HG02852 (cell line): ENCODE measurements around the gene FAM107B.
"Not testable (repeated sequence)": the region's sequence is repeated elsewhere in the genome, so short reads cannot be mapped to it uniquely, and the experiment has no call there.

ENCODE experiments used
- ATAC-seq: cut with Tn5 transposase; IDR thresholded peaks from one replicate; pipeline ENCODE4 v1.9.1; 2021; ENCODE audit warnings: mild to moderate bottlenecking, moderate library complexity; ENCODE audit not compliant: unreplicated experiment

Gene FAM107B

DNA sequence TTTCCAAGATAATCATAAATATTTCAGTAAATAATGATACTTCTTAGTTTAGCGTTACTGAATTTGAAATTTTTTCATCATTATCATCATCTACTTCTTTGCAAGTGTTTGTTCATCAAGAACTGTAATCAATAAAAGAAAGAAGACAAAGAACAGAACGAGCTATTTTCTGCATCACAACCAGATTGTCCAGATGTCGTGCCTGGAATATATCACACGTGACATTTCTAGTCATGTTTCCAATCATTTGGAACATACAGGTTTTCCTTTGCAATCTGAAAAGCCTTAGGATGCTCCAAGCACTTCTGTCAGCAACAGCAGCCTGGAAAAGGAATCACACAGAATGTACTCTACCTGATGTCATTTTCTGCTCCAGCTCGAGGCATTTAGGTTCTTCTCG lies 107.4 kb downstream of the FAM107B start:
- no peak for ATAC-seq

- no peak for ATAC-seq
These were observed 108.5 kb downstream of the FAM107B start for GRCh38 chr10:14665865-14666857.

DNA sequence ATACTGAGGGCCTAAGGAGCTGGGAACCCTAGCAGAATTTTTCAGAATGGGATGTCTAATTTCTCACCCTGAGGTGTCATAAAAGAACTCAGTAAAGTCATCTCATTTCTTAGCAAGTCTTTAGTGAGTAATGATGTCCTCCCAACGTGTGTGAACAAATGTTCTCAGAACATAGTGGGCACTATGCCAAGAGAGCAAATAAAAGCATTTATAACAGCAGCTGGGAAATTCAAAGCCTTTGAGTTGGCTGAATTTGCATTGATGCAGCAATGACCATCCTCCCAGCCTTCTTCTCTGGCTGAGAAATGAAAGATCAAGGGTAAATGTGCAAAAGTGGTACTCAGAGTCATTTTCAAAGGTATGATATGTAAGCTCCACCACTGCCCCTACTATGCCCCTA lies 109.4 kb downstream of the FAM107B start:
- no peak for ATAC-seq

- no peak for ATAC-seq
These were observed 110.4 kb downstream of the FAM107B start for GRCh38 chr10:14664345-14664744.

- ATAC-seq: no peak
These were observed 112.9 kb downstream of the FAM107B start for GRCh38 chr10:14661818-14662217.

- no peak for ATAC-seq
These were observed 113.9 kb downstream of the FAM107B start for GRCh38 chr10:14660831-14661230.

- peak; percentile 83 for ATAC-seq
These were observed 115.0 kb downstream of the FAM107B start for GRCh38 chr10:14659626-14660196.

DNA sequence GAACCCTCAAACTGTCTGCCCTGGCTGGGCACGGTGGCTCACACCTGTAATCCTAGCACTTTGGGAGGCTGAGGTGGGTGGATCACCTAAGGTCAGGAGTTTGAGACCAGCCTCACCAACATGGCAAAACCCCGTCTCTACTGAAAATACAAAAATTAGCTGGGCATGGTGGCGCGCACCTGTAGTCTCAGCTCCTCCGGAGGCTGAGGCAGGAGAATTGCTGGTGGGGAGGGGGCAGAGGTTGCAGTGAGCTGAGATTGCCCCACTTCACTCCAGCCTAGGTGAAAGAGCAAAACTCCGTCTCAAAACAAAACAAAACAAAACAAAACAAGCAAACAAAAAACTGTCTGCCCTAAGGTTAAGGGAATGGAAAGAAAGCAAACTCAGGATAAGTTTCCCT lies 115.6 kb downstream of the FAM107B start:
- ATAC-seq: not testable (repeated sequence)

GRCh38 chr10:14658331-14659127 lies 116.2 kb downstream of the FAM107B start:
- ATAC-seq: no peak

DNA sequence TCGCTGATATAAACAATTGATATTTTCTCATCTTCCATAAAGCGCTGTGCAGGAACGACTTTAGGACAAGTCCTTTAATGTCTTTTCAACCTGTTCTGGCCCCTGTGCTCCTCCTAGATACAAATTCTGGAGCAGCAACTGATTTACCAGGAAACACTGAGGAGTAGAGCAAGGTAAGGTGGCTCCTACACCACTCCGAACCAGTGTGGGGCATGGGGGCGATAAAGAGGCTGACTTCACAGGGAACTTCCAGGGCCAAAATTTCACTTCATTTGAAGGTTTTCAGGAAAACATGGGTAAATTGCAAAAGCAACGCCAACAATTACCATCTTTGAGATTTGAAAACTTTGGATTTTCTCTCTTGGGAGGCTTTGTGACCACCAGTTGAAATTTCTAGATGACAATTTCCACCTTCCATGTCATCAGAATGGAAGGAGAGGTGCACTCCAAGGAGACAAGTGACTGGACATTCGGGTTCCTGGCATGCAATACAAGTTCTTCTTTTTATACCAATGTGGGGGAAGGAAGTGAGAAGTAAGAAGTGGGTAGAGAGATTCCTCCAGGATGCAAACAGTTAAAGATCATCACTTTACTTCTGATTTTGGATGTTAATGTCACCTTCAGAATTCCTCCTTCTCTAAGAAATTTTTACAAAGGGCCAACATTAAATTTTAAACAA lies 118.5 kb downstream of the FAM107B start:
- ATAC-seq: no peak

GRCh38 chr10:14654821-14655382 lies 119.8 kb downstream of the FAM107B start:
- ATAC-seq: no peak

DNA sequence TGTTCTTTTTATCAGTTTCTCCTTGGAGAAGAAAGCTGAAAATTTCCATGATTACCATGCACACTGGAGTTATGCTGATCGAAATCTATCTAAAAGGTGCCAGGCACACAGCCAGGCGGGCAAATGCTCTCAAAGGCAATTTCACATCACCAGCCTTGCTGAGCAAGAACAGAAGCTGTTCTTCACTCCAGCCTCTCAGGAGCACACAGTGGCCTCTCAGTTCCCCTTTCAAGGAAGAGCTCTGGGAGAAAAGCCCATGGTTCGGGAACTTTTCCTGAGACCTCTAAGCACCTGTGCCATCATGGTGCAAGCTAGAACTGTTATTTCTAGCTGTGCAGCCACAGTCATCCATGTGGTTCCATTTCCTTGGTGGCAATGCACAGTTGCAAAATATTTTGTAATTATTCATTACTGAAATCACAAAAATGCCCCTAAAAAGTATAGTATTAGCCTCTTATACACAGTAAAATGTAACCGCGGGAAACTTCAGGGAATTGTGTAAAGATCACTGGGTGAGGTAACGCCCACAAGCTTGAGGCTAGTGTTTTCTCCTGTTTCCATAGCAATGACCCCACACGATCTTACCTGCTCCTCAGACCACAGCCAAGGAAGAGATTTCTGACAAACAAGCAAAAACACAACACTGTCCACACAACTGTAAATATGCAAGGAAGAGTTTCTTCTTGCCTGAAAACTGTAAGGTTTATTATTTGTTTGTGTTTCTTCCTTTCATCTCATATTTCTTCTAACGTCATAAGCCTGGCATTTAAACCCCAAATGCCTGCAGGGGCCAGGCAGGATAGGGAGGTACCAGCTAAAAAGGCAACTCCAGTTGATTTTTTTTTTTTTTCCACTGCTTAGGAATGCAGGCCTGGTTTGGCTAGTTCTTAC lies 121.2 kb downstream of the FAM107B start:
- no peak for ATAC-seq

GRCh38 chr10:14652816-14653215 lies 121.9 kb downstream of the FAM107B start:
- ATAC-seq: no peak

DNA sequence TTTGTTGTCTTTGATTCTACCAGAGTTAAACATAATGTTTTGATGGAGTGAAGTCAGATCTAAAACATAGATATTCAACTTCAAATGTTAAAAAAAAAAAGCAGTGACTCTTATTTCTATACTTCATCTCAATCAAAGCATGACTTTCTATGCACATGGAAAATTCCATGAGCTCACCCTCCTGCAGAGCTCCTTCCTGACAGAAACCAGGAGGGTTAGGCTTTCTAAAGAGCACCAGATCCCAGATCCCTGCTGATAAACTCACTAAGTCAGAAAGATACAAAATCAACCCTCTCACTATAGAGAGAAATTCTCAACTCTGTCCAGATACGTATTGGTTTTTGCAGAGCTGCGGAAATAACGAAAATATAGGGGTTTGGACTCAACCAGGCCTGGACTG lies 122.6 kb downstream of the FAM107B start:
- ATAC-seq: no peak

DNA sequence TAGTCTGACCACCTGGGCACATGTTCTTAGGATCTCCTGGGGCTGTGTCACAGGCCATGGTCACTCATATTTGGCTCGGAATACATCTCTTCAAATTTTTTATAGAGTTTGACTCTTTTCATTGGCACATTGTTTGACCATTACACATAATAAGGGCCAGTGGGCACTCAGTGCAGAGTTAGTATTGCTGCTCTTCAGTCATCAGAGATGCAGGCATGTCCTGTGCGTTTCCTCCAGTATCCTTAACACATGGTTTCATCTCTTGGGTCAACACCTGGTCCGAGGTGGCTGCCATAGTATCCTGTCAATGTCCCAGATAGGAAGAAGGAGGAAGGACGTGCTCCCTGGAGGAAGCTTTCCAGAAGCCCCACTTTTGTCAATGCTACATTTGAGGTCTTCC lies 125.0 kb downstream of the FAM107B start:
- ATAC-seq: no peak

- ATAC-seq: no peak
These were observed 125.8 kb downstream of the FAM107B start for GRCh38 chr10:14648946-14649345.

GRCh38 chr10:14648005-14648765 lies 126.5 kb downstream of the FAM107B start:
- ATAC-seq: peak; percentile 97

DNA sequence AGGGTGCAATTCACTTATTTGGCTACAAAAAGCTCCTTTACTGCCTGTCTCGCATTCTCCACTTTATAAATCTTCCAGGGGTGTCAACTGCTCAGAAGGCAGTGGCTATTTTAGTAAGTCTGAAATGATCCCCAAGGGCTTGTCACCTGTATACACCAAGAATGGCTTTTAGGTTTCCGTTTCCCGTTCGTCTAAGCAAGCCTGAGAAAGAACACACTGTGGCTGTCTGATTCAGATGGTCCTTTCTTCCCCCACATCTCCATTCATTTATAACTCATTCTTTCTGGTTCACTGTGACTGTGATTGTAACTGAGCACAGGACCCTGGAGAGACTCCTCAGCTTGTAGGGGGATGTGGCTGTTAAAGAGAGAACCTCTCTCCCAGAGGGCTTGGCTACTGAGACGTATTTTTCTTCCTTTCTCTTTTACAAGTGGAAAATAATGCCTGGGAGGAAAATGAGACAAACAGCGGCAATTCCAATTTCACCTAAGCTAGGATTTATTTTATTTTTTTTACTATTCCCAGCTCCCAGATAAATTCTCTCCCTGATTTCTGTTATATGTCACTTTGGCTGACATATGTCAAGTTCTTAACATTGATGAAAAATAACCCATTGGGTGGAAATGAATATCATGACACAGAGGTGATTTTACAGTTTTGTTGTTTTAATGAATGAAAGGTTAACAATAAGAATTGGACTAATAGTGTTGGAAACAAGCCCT lies 129.3 kb downstream of the FAM107B start:
- peak; percentile 30 for ATAC-seq
